HPDE6-E6E7 (cell line): ENCODE measurements around the gene HELZ.
A peak's percentile ranks its signal among the peaks of the same experiment; 100 is the strongest.
"Not testable (repeated sequence)": the region's sequence is repeated elsewhere in the genome, so short reads cannot be mapped to it uniquely, and the experiment has no call there.

Experiments used
- DNase-seq: peaks from one replicate; pipeline ENCODE4 v3.0.0; 2011; ENCODE audit warnings: missing footprints; ENCODE audit errors: extremely low spot score

The HELZ gene

GRCh38 chr17:67227488-67227887, 17.5 kb downstream of the HELZ start:
- DNase-seq: no peak

DNA sequence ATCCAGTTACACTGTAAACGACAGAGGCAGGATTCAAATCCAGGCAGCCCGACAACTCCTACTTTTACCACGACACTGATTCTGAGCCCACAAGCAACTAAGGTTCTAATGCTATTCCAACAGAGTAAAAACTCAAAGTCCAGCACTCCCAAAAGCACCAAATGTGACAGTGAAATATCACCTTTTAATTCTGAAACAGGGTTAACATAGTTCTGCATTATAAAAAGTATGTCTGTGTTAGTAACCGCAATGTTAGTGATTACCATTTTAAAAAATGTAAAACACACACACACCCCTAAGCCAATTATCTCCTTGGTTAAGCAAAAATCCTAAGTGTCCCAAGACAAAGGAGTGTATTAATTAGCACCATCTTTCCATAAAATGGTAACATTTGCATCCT, 19.7 kb downstream of the HELZ start:
- DNase-seq: no peak

DNA sequence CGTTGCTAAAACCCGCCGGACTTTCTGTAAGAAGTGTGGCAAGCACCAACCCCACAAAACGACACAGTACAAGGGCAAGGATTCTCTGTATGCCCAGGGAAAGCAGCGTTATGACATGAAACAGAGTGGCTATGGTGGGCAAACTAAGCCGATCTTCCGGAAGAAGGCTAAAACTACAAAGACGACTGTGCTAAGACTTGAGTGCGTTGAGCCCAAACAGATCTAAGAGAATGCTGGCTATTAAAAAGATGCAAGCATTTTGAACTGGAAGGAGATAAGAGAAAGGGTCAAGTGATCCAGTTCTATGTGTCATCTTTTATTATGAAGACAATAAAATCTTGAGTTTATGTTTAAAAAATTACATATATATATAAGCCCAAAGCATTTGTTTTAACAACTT, 20.3 kb downstream of the HELZ start:
- DNase-seq: no peak

- DNase-seq: no peak
These were observed 21.1 kb downstream of the HELZ start for GRCh38 chr17:67223924-67224323.

DNA sequence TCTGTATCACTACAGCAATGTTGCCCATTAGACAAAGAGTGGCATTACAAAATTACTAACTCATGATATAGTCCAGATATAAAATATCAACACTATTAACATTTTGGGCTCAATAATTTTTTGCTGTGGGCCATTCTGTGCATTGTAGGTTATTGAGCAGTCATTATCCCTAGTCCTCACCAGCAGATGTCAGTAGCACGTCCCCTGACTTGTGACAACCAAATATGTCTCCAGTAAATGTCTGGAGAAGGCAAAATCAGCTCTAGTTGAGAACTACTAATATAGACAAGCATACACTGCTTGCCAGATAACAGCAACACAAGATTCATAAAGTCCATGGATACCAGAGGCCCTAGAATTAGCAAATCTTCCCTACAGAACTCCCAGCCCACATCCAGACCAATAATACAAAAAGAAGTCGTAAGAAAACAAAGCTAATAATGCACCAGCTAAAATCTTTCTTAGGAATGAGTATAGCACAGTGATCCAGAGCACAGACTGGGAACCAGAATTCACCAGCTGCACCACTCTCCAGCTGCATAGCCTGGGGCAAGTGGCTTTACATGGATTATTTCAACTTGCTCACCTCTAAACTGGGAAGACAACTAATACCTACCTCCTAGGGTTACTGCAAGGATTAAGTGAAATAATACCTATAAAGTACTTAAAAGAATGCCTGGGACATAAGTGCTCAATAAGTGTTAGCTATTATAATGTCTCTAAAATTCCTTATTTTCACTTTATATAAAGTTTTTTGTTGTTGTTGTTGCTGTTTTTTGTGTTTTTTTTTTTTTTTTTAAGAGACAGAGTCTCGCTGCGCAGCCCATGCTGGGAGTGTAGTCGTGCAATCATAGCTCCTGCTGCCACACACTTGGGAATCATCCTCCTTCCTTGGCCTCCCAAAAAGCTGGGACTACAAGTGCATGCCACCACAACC, 23.7 kb downstream of the HELZ start:
- DNase-seq: no peak

- no peak for DNase-seq
These were observed 26.5 kb downstream of the HELZ start for GRCh38 chr17:67218385-67218950.

GRCh38 chr17:67217446-67217845, 27.6 kb downstream of the HELZ start:
- no peak for DNase-seq

DNA sequence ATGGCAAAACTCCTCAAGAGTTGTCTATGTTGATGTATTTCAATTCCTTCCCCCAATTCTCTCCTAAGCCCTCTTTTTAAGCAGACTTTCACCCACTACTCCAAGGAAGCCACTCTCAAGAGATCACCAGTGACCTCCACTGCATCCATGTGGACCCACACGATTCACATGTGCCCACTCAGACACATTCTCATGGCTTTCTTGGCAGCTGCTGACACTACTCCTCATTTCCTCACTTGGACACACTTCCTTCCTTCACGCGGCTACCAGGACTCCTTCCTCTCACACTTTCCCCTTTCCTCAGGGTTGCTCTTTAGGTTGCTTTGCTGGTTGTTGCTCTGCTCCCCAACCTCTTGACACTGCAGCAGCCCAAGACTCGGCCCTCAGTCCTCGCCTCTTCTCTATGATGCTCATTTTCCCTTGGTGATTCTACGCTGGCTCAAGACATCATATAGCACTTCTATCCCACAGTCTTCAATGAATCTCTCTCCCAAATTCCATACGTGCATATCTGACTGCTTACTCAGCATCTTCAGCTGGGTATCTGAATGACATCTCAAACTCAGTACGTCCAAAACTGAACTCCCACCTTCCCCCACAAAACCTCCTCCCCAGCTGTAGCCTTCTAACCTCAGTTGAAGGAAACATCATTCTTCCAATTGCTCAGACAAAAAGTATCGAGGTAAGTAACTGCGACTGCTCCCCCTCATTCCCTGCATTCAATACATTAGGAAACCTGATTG, 28.2 kb downstream of the HELZ start:
- DNase-seq: no peak

GRCh38 chr17:67215991-67216421, 29.0 kb downstream of the HELZ start:
- DNase-seq: no peak

DNA sequence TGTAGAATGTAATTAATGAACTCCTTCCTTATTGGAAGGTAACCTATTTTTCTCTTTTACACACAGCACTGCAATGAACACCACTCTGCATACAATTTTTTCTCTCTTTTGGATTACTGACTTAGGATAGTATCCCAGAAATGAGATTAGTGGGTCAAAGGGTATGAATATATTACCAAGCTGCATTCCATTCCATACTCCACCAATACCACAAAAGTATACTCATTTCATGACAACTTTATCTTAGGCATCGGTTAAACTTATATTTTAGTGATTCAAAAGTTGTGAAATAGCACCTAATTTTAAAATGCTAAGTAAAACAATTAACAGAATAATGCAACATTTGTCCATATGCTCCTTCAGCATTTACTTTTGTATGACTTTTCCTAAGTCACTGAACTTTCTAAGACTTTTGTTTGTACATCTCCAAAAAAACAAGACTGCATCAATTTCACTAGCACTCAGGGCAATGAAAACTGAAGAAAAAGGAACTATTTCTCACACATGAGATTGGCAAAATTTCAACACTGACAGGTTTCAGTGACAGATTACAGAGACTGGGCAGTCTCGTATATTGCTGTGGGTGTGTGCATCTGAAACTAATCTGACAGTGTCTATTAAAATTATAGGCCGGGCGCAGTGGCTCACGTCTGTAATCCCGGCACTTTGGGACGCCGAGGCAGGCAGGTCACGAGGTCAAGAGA, 32.1 kb downstream of the HELZ start:
- DNase-seq: no peak

DNA sequence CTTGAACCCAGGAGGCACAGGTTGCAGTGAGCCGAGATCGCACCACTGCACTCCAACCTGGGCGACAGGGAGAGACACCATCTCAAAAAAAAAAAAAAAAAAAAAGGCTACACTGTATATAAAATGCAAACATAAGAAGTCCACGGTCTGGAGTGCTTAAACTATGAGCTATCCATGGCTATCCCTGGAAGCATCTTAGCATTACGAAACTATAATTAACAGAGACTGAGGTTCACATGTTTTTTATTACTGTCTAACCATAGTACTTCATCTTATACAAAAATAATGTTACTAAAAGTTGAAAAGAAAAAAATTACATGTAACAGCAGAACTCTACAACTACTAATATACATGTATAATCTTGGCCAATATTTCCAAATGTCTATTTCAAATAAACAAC, 32.8 kb downstream of the HELZ start:
- DNase-seq: no peak

GRCh38 chr17:67211742-67212141, 33.3 kb downstream of the HELZ start:
- no peak for DNase-seq

GRCh38 chr17:67210915-67211314, 34.1 kb downstream of the HELZ start:
- DNase-seq: no peak

DNA sequence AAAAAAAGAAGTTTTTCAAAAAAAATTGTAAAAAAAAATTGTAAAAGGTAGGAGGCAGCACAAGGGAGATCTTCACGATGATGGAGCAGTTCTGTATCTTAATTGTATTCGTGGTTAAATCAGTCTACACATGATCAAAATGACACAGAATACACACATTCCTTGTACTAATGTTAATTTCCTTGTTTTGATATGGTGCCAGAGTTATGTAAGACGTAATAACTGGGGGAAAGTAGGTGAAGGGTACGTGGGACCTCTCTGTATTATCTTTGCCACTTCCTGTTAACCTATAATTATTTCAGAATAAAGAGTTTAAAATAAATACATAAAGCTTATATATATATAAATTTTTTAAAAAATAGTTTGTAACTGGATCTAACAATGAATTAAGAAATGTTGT, 36.8 kb downstream of the HELZ start:
- DNase-seq: no peak

- no peak for DNase-seq
These were observed 41.2 kb downstream of the HELZ start for GRCh38 chr17:67203818-67204217.

- DNase-seq: no peak
These were observed 42.5 kb downstream of the HELZ start for GRCh38 chr17:67202503-67202902.

DNA sequence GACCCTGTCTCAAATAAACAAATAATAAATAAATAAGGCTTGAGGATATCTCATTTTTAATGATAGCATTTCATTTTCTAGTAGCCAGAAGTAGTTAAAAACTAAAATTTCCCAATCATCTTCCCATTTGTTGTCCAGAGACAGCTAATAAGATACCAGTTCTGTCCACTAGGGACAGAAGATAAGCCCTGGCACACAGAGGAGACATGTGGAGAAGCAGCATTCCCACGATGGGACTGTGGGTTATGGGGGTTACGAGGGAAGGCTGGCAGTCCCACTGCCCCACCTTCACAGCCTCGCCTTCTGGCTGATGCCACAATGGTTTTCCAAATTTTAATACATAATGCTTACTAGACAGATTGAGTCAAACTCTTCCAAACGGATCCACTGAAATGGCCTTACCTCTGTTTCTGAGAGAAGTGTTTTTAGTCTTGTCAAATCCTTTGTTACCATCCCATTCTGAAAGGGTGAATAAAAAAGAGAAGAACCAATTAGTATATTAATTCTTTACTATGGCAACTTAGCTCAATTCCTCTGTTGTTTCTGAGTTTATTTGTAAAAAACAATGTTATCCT, 44.2 kb downstream of the HELZ start:
- DNase-seq: peak; percentile 12

- no peak for DNase-seq
These were observed 46.9 kb downstream of the HELZ start for GRCh38 chr17:67198131-67198530.

- DNase-seq: not testable (repeated sequence)
These were observed 48.0 kb downstream of the HELZ start for GRCh38 chr17:67197023-67197422.

DNA sequence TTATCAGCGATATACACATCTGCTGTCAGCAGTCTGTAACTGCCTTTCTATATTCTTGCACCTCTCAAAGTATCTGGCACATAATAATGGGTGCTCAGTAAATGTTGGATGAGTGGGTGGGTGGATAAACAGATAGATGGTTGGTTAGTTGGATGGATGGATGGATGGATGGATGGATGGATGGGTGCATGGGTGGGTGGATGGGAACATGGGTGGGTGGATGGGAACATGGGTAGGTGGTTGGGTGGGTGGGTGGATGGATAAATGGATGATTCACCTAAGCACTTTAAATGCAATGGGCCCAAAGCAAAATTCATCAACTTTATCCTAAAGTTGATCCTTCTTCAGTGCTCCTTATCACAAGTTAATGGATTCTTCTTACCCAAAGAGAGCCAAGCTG, 48.6 kb downstream of the HELZ start:
- no peak for DNase-seq

GRCh38 chr17:67194134-67194533, 50.9 kb downstream of the HELZ start:
- no peak for DNase-seq

DNA sequence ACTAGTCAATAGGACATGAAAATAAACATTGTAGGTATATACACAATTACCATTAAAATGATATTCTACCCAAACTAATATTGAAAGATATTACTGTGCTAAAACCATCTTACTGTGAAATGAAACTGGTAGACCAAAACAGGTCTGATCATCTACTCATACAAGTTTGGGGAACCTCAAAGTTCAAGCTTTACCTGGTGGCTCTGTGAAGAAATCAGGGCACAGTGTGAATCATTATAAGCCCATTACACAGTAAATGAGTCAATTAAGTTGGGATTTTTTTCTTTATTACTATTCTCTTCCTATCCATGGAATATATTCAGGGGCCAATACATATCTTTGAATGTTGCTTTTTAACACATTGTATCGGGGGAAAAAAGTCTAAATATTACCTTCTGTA, 57.1 kb downstream of the HELZ start:
- no peak for DNase-seq
